SK-N-SH treated with all-trans-retinoic acid at 6 μM for 48 hours (cell line): ENCODE results near the gene LHCGR.

Experiments used
- ATAC-seq: fragments of 200-7000 bp; cut with Tn5 transposase; 3 replicates; pipeline ENCODE4 v1.9.1; 2020; ENCODE audit warnings: mild to moderate bottlenecking, moderate library complexity
- ARNTL ChIP-seq: fragments of 450-650 bp; formaldehyde crosslinking; IDR thresholded peaks from 2 replicates; pipeline ENCODE4 v1.5.0; 2020; ENCODE audit warnings: low read depth, mild to moderate bottlenecking, moderate library complexity, borderline replicate concordance
- BACH2 ChIP-seq: fragments of 250-450 bp; sonication (Bioruptor Pico); IDR thresholded peaks from 2 replicates; pipeline ENCODE4 v1.9.0; 2021; ENCODE audit warnings: mild to moderate bottlenecking, borderline replicate concordance
- CSDC2 ChIP-seq: fragments of 250-450 bp; sonication (Bioruptor Pico); IDR thresholded peaks from 2 replicates; pipeline ENCODE4 v1.5.0; 2020; ENCODE audit warnings: mild to moderate bottlenecking, moderate library complexity
- ESRRG ChIP-seq: fragments of 250-450 bp; sonication (Bioruptor Pico); IDR thresholded peaks from 2 replicates; pipeline ENCODE4 v1.6.1; 2021; ENCODE audit warnings: mild to moderate bottlenecking
- GLIS3 ChIP-seq: fragments of 250-450 bp; sonication (Bioruptor Pico); IDR thresholded peaks from 2 replicates; pipeline ENCODE4 v1.5.0; 2020; ENCODE audit warnings: mild to moderate bottlenecking, moderate library complexity
- OSR1 ChIP-seq: fragments of 250-450 bp; sonication (Bioruptor Pico); IDR thresholded peaks from 2 replicates; pipeline ENCODE4 v1.8.0; 2022; ENCODE audit warnings: moderate library complexity, mild to moderate bottlenecking, inconsistent platforms
- PPARA ChIP-seq: fragments of 250-450 bp; sonication (Bioruptor Pico); IDR thresholded peaks from 2 replicates; pipeline ENCODE4 v1.5.0; 2020; ENCODE audit warnings: mild to moderate bottlenecking, borderline replicate concordance
- RARB ChIP-seq: fragments of 250-450 bp; sonication (Bioruptor Pico); IDR thresholded peaks from 2 replicates; pipeline ENCODE4 v1.8.0; 2021; ENCODE audit warnings: mild to moderate bottlenecking, moderate library complexity
- SNAI2 ChIP-seq: fragments of 250-450 bp; sonication (Bioruptor Pico); IDR thresholded peaks from 2 replicates; pipeline ENCODE4 v1.5.0; 2020; ENCODE audit warnings: mild to moderate bottlenecking, moderate library complexity
- TCF4 ChIP-seq: fragments of 250-450 bp; sonication (Bioruptor Pico); IDR thresholded peaks from 2 replicates; pipeline ENCODE4 v1.8.0; 2021; ENCODE audit warnings: mild to moderate bottlenecking, moderate library complexity, borderline replicate concordance
- TOX ChIP-seq: fragments of 250-450 bp; sonication (Bioruptor Pico); IDR thresholded peaks from 2 replicates; pipeline ENCODE4 v1.8.0; 2021; ENCODE audit warnings: mild to moderate bottlenecking, moderate library complexity, borderline replicate concordance
- ZC3H10 ChIP-seq: fragments of 250-450 bp; sonication (Bioruptor Pico); IDR thresholded peaks from 2 replicates; pipeline ENCODE4 v1.5.1; 2021; ENCODE audit warnings: mild to moderate bottlenecking, moderate library complexity
- ZFP3 ChIP-seq: fragments of 250-450 bp; sonication (Bioruptor Pico); IDR thresholded peaks from 2 replicates; pipeline ENCODE4 v1.5.0; 2020; ENCODE audit warnings: mild to moderate bottlenecking, moderate library complexity
- ZFP30 ChIP-seq: fragments of 450-650 bp; formaldehyde crosslinking; IDR thresholded peaks from 2 replicates; pipeline ENCODE4 v1.5.0; 2022; ENCODE audit warnings: mild to moderate bottlenecking, moderate library complexity
- ZNF565 ChIP-seq: fragments of 450-650 bp; formaldehyde crosslinking; conservative IDR thresholded peaks from 2 replicates; pipeline ENCODE4 v1.5.0; 2020; ENCODE audit warnings: low read depth, mild to moderate bottlenecking, moderate library complexity
- ZNF70 ChIP-seq: fragments of 450-650 bp; formaldehyde crosslinking; IDR thresholded peaks from 2 replicates; pipeline ENCODE4 v1.5.0; 2020; ENCODE audit warnings: mild to moderate bottlenecking, moderate library complexity
- ZNF8 ChIP-seq: fragments of 450-650 bp; formaldehyde crosslinking; IDR thresholded peaks from 2 replicates; pipeline ENCODE4 v1.5.0; 2020; ENCODE audit warnings: mild to moderate bottlenecking, moderate library complexity
- TF ChIP-seq, protein P1 (sequence below): fragments of 250-450 bp; sonication (Bioruptor Pico); IDR thresholded peaks from 2 replicates; pipeline ENCODE4 v1.5.0; 2020; ENCODE audit warnings: mild to moderate bottlenecking, moderate library complexity
- TF ChIP-seq, protein P2 (sequence below): fragments of 250-450 bp; sonication (Bioruptor Pico); IDR thresholded peaks from 2 replicates; pipeline ENCODE4 v1.8.0; 2021; ENCODE audit warnings: low read depth, mild to moderate bottlenecking, moderate library complexity, borderline replicate concordance
- TF ChIP-seq, protein P3 (sequence below): fragments of 250-450 bp; sonication (Bioruptor Pico); IDR thresholded peaks from 2 replicates; pipeline ENCODE4 v1.5.1; 2020; ENCODE audit warnings: low read depth, mild to moderate bottlenecking, moderate library complexity
- TF ChIP-seq, protein P4 (sequence below): fragments of 250-450 bp; sonication (Bioruptor Pico); IDR thresholded peaks from 2 replicates; pipeline ENCODE4 v1.5.1; 2021; ENCODE audit warnings: mild to moderate bottlenecking, moderate library complexity

The LHCGR gene

DNA sequence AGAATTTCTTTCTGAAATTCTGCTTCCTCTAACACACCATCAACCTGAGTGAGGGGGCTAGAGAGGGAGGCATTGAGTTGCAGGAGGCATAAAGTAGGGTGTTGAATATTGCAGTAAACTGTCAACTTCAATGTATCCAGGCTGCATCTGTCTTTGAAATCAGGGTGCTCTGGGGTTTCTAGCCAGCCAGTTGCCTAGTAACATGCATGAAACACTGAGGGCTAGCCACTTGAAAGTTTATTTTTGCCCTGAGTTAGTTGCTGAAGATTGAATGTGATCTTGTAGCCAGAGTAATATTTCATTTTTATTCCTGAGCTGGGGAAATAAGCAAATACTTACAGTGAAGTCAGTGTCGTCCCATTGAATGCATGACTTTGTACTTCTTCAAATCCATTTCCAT lies 41.9 kb downstream of the LHCGR start:
- TF ChIP-seq ARNTL (CRISPR knock-in tag) (no peak), ZFP30 (CRISPR knock-in tag) (no peak), ESRRG (CRISPR knock-in tag) (no peak), SNAI2 (CRISPR knock-in tag) (no peak), CSDC2 (no peak), ZNF8 (no peak), TCF4 (CRISPR knock-in tag) (no peak)
- TF ChIP-seq, protein P1, sequence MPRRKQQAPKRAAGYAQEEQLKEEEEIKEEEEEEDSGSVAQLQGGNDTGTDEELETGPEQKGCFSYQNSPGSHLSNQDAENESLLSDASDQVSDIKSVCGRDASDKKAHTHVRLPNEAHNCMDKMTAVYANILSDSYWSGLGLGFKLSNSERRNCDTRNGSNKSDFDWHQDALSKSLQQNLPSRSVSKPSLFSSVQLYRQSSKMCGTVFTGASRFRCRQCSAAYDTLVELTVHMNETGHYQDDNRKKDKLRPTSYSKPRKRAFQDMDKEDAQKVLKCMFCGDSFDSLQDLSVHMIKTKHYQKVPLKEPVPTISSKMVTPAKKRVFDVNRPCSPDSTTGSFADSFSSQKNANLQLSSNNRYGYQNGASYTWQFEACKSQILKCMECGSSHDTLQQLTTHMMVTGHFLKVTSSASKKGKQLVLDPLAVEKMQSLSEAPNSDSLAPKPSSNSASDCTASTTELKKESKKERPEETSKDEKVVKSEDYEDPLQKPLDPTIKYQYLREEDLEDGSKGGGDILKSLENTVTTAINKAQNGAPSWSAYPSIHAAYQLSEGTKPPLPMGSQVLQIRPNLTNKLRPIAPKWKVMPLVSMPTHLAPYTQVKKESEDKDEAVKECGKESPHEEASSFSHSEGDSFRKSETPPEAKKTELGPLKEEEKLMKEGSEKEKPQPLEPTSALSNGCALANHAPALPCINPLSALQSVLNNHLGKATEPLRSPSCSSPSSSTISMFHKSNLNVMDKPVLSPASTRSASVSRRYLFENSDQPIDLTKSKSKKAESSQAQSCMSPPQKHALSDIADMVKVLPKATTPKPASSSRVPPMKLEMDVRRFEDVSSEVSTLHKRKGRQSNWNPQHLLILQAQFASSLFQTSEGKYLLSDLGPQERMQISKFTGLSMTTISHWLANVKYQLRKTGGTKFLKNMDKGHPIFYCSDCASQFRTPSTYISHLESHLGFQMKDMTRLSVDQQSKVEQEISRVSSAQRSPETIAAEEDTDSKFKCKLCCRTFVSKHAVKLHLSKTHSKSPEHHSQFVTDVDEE, result no peak
- TF ChIP-seq, protein P2, sequence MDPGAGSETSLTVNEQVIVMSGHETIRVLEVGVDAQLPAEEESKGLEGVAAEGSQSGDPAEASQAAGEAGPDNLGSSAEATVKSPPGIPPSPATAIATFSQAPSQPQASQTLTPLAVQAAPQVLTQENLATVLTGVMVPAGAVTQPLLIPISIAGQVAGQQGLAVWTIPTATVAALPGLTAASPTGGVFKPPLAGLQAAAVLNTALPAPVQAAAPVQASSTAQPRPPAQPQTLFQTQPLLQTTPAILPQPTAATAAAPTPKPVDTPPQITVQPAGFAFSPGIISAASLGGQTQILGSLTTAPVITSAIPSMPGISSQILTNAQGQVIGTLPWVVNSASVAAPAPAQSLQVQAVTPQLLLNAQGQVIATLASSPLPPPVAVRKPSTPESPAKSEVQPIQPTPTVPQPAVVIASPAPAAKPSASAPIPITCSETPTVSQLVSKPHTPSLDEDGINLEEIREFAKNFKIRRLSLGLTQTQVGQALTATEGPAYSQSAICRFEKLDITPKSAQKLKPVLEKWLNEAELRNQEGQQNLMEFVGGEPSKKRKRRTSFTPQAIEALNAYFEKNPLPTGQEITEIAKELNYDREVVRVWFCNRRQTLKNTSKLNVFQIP (CRISPR knock-in tag), result no peak
- ATAC-seq, result no peak

DNA sequence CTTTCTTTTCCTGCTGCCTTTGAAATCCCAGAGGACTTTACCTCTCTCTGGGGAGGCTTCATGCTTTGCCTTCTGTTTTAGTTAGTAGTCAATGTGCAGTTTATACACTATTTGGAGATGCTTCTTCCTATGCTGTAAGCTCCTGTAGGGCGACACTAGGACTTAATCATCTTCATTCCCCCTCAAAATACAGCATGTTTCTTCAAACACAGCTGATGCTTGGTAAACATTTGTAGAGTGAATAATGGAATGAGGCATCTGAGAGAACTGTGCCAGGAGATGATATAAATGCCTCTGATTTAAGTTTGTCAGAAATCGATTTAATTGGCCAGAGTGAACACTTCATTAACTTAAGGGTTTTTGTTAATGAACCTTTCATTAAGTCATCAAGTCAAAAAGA lies 43.4 kb downstream of the LHCGR start:
- ATAC-seq, result no peak
- TF ChIP-seq ZNF565 (CRISPR knock-in tag), result no peak
- no peak for TF ChIP-seq ZC3H10
- no peak for TF ChIP-seq RARB
- TF ChIP-seq ZNF70 (CRISPR knock-in tag), result no peak
- TF ChIP-seq, protein P3, sequence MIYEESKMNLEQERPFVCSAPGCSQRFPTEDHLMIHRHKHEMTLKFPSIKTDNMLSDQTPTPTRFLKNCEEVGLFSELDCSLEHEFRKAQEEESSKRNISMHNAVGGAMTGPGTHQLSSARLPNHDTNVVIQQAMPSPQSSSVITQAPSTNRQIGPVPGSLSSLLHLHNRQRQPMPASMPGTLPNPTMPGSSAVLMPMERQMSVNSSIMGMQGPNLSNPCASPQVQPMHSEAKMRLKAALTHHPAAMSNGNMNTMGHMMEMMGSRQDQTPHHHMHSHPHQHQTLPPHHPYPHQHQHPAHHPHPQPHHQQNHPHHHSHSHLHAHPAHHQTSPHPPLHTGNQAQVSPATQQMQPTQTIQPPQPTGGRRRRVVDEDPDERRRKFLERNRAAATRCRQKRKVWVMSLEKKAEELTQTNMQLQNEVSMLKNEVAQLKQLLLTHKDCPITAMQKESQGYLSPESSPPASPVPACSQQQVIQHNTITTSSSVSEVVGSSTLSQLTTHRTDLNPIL, result no peak
- no peak for TF ChIP-seq GLIS3
- TF ChIP-seq ZFP3 (CRISPR knock-in tag), result no peak
- TF ChIP-seq ZNF8, result no peak
- no peak for TF ChIP-seq SNAI2 (CRISPR knock-in tag)
- TF ChIP-seq, protein P1, result no peak
- TF ChIP-seq OSR1 (CRISPR knock-in tag), result no peak
- no peak for TF ChIP-seq PPARA (CRISPR knock-in tag)
- no peak for TF ChIP-seq BACH2
- no peak for TF ChIP-seq ESRRG (CRISPR knock-in tag)
- no peak for TF ChIP-seq ZFP30 (CRISPR knock-in tag)
- TF ChIP-seq, protein P4, sequence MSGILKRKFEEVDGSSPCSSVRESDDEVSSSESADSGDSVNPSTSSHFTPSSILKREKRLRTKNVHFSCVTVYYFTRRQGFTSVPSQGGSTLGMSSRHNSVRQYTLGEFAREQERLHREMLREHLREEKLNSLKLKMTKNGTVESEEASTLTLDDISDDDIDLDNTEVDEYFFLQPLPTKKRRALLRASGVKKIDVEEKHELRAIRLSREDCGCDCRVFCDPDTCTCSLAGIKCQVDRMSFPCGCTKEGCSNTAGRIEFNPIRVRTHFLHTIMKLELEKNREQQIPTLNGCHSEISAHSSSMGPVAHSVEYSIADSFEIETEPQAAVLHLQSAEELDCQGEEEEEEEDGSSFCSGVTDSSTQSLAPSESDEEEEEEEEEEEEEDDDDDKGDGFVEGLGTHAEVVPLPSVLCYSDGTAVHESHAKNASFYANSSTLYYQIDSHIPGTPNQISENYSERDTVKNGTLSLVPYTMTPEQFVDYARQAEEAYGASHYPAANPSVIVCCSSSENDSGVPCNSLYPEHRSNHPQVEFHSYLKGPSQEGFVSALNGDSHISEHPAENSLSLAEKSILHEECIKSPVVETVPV, result no peak
- TF ChIP-seq, protein P2 (CRISPR knock-in tag), result no peak
- TF ChIP-seq CSDC2, result no peak
- TF ChIP-seq TOX (CRISPR knock-in tag), result no peak
- TF ChIP-seq TCF4 (CRISPR knock-in tag), result no peak
